SJSA1 (cell line): ENCODE measurements around the gene KIF20B. TPM values are rescaled to one million over a fixed set of nuclear protein-coding genes. Genes with fewer than 3 reads are reported as not detected.

Experiments
- DNase-seq, 2 experiments: peaks; one replicate each; pipeline ENCODE4 v3.0.0-alpha.2; 2015 to 2020; ENCODE audit warnings: low spot score in 2 of 2, low read depth in 1 of 2
- H3K27ac ChIP-seq: fragments of 250-450 bp; sonication (Bioruptor Pico); 2 replicates; pipeline ENCODE4 v1.5.1; 2020; ENCODE audit warnings: mild to moderate bottlenecking, moderate library complexity
- H3K27me3 ChIP-seq: fragments of 250-450 bp; sonication (Bioruptor Pico); replicated peaks from 2 replicates; pipeline ENCODE4 v1.5.1; 2020; ENCODE audit warnings: mild to moderate bottlenecking, moderate library complexity
- H3K36me3 ChIP-seq: fragments of 250-450 bp; sonication (Bioruptor Pico); 2 replicates; pipeline ENCODE4 v1.5.1; 2020; ENCODE audit warnings: mild to moderate bottlenecking
- H3K4me1 ChIP-seq: fragments of 250-450 bp; sonication (Bioruptor Pico); replicated peaks from 2 replicates; pipeline ENCODE4 v1.6.1; 2021; ENCODE audit warnings: mild to moderate bottlenecking
- H3K4me3 ChIP-seq: fragments of 250-450 bp; sonication (Bioruptor Pico); 2 replicates; pipeline ENCODE4 v1.5.1; 2020; ENCODE audit warnings: mild to moderate bottlenecking
- H3K9me3 ChIP-seq: fragments of 250-450 bp; sonication (Bioruptor Pico); replicated peaks from 2 replicates; pipeline ENCODE4 v1.5.1; 2020; ENCODE audit warnings: mild to moderate bottlenecking
- total RNA-seq: library from RNA; depleted of rRNA; stranded (reverse); fragments of >200 nt; shearing (Covaris generic); gene quantifications from 2 replicates; pipeline ENCODE4 v1.2.3, GENCODE V29; 2014

Gene KIF20B
- total RNA-seq, 1 experiment from 2014 or later, result 47.6 TPM

DNA sequence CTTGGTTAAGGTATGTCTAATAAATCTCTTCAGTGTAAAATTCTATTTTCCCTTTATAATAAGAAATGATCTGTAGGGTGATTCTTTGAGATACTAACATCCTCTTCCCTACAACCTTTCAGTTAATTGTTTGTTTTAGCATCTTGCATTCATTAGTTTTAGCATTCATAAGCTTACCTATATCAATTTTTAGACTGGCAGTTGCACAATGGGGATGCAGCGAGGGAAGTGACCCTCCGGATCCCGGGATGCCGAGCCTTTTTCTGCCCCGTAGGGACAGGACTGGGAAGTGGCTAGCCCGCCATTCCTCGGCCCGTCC, 508 bp upstream of the KIF20B start:
- no peak for DNase-seq
- H3K36me3 ChIP-seq, result peaks cover 17% of the 10 kb centered on the region
- peak overlapping the region; percentile 80 for H3K27ac ChIP-seq
- peaks cover 4% of the 10 kb centered on the region; the same call in 1 of the 2 replicates for H3K4me1 ChIP-seq
- no peaks in the 10 kb centered on the region for H3K27me3 ChIP-seq
- peak overlapping the region; percentile 70 for H3K4me3 ChIP-seq
- no peaks in the 10 kb centered on the region for H3K9me3 ChIP-seq

DNA sequence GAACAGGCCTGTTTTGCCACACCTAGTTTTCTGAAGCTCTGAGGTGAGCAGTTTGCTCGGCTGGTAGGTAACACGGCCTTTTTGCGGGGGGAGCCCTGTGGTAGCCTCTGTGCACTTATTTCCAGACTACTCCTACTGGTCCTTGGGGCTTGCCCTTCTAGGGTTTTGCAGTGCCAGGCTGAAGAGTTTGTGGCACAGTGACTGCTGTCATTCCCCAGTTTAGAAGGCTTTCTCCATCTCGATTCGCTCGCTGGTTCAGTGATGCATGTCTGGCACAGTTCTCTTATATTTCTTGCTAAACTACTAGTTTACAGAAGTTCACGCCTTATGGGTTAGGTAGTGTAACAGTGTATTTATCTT, 711 bp downstream of the KIF20B start:
- H3K27ac ChIP-seq, result peak overlapping the region; percentile 80
- H3K27me3 ChIP-seq, result no peaks in the 10 kb centered on the region
- no peak for DNase-seq
- peaks cover 4% of the 10 kb centered on the region; the same call in 1 of the 2 replicates for H3K4me1 ChIP-seq
- peak overlapping the region; percentile 70 for H3K4me3 ChIP-seq
- H3K9me3 ChIP-seq, result no peaks in the 10 kb centered on the region
- H3K36me3 ChIP-seq, result peaks cover 29% of the 10 kb centered on the region

DNA sequence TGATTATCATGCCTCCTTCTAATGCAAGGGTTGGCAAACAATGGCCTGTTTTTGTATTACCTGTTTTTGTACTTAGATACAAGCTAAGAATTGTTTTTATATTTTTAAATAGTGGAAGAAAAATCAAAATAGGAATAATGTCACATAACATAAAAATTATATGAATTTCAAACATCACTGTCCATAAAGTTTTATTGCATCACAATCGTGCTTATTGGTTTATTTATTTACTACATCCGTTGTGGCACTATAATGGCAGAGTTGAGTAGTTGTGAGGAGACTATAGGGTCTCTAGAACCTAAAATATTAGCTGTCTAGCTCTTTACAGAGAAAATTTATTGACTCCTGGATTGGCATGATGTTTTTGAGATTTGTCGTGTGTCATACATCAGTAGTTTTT, 4.1 kb downstream of the KIF20B start:
- Histone ChIP-seq H3K36me3 (peaks cover 49% of the 10 kb centered on the region), H3K9me3 (no peaks in the 10 kb centered on the region), H3K27me3 (no peaks in the 10 kb centered on the region), H3K27ac (no peak overlapping the region), H3K4me3 (no peak overlapping the region), H3K4me1 (peaks cover 4% of the 10 kb centered on the region; the same call in 1 of the 2 replicates)
- no peak for DNase-seq

DNA sequence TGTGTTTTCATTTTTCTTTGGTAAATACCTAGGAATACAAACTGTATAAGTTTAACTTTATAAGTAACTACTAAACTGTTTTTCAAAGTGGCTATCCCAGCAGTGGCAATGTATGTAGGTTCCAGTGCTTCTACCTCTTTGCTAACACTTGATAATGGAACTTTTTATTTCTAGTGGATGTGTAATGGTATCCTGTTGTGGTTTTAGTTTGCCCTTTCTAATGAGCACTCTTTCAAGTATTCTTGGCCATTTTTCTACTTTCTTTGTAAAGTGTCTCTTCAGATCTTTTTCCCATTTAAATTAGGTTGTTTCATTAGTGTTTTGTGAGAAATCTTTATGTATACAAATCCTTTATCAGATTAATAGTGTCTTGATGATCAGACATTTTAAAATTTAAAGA, 4.6 kb downstream of the KIF20B start:
- H3K36me3 ChIP-seq, result peaks cover 55% of the 10 kb centered on the region
- no peak overlapping the region for H3K4me3 ChIP-seq

DNA sequence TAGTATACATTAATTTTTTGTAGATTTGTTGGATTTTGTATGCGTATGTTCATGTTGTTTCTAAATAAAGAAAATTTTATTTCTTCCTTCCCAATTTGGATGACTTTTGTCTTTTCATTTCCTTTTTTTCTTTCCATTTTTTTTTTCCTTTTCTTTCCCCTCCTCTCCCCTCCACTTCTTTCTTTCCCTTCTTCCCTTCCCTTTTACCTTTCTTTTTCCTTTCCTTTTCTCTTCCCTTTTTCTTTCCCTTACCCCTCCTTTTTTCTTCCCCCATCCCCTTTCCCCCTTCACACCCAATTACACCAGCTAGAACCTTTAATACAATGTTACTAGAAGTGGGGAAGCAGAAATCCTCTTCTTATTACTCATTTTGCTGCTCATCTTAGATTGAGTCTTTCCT, 6.0 kb downstream of the KIF20B start:
- Histone ChIP-seq H3K4me3 (no peak overlapping the region), H3K27ac (no peak overlapping the region), H3K9me3 (no peaks in the 10 kb centered on the region), H3K27me3 (no peaks in the 10 kb centered on the region), H3K36me3 (peaks cover 60% of the 10 kb centered on the region), H3K4me1 (peaks cover 4% of the 10 kb centered on the region; the same call in 1 of the 2 replicates)
- no peak for DNase-seq

More for the DNA sequence above, 4.6 kb downstream of the KIF20B start:
- H3K4me1 ChIP-seq, result peaks cover 4% of the 10 kb centered on the region; the same call in 1 of the 2 replicates
- H3K27me3 ChIP-seq, result no peaks in the 10 kb centered on the region
- no peaks in the 10 kb centered on the region for H3K9me3 ChIP-seq
- no peak overlapping the region for H3K27ac ChIP-seq
- DNase-seq, result no peak

DNA sequence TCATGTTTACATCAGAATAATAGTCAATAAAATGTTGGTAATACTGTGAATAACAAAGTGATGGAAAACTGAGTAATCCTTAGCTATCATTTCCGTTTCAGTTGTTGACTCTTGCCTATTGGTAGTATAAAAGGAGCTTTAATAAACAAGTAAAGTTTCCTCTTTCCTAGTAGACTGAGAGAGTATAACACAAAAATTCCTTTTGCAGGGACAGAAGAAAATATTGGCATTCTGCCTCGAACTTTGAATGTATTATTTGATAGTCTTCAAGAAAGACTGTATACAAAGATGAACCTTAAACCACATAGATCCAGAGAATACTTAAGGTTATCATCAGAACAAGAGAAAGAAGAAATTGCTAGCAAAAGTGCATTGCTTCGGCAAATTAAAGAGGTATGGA, 9.4 kb downstream of the KIF20B start:
- no peaks in the 10 kb centered on the region for H3K27me3 ChIP-seq
- H3K4me3 ChIP-seq, result no peak overlapping the region
- H3K9me3 ChIP-seq, result no peaks in the 10 kb centered on the region
- peaks cover 76% of the 10 kb centered on the region for H3K36me3 ChIP-seq
- DNase-seq, result no peak
- H3K27ac ChIP-seq, result no peak overlapping the region
- H3K4me1 ChIP-seq, result no peaks in the 10 kb centered on the region; the same call in 1 of the 2 replicates

GRCh38 chr10:89734616-89735015, 33.2 kb downstream of the KIF20B start:
- DNase-seq, result no peak
- no peaks in the 10 kb centered on the region for H3K27me3 ChIP-seq
- no peak overlapping the region for H3K27ac ChIP-seq
- no peaks in the 10 kb centered on the region; the same call in 1 of the 2 replicates for H3K9me3 ChIP-seq
- H3K4me3 ChIP-seq, result no peak overlapping the region
- peaks cover 83% of the 10 kb centered on the region for H3K36me3 ChIP-seq
- no peaks in the 10 kb centered on the region for H3K4me1 ChIP-seq

GRCh38 chr10:89738551-89739209, 37.3 kb downstream of the KIF20B start:
- DNase-seq, result no peak
- Histone ChIP-seq H3K9me3 (no peaks in the 10 kb centered on the region; the same call in 1 of the 2 replicates), H3K4me1 (no peaks in the 10 kb centered on the region), H3K36me3 (peaks cover 67% of the 10 kb centered on the region), H3K27me3 (no peaks in the 10 kb centered on the region), H3K27ac (no peak overlapping the region), H3K4me3 (no peak overlapping the region)

DNA sequence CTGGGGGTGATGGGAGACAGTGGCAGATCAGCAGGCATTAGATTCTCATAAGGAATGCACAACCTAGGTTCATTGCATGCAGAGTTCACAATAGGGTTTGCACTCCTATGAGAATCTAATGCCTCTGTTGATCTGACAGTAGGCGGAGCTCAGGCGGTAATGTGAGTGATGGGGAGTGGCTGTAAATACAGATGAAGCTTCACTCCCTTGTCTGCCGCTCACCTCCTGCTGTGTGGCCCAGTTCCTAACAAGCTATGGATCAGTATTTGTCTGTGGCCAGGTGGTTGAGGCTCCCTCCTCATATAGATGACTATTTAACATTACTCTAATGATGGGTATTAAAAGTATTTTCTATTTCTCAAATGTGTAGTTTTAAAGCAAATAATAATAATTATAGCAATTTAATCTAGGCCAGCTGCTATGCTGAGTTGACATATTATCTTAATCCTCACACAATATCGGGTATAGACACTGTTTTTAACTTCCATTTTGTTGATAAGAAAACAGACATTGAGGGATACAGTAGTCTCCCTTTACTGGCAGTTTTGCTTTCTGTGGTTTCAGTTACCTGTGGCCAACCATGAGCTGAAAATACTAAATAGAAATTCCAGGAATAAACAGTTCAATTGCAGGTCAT, 39.9 kb downstream of the KIF20B start:
- no peak overlapping the region for H3K27ac ChIP-seq
- H3K27me3 ChIP-seq, result no peaks in the 10 kb centered on the region
- no peak for DNase-seq
- peaks cover 72% of the 10 kb centered on the region for H3K36me3 ChIP-seq
- H3K9me3 ChIP-seq, result no peaks in the 10 kb centered on the region
- H3K4me1 ChIP-seq, result no peaks in the 10 kb centered on the region
- no peak overlapping the region for H3K4me3 ChIP-seq

DNA sequence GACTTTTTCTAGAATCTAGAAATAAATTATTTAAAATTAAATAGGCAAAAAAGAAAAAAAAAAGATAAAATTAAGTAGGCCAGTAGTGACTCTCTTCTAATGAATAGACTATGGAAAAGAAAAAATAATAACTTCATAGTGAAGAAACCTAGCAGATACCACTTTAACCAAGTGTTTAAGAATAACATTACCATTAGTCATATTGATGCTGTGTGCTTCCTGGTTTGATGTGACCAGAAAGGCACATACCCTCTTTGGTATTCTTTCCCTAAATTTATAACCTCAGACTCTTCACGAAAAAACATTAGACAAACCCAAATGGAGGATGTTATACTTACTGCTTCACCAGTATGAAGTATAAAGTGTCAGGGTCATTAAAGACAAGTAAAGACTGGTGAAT, 42.6 kb downstream of the KIF20B start:
- H3K9me3 ChIP-seq, result no peaks in the 10 kb centered on the region
- no peak overlapping the region for H3K27ac ChIP-seq
- H3K27me3 ChIP-seq, result no peaks in the 10 kb centered on the region
- H3K4me1 ChIP-seq, result no peaks in the 10 kb centered on the region
- H3K4me3 ChIP-seq, result no peak overlapping the region
- no peak for DNase-seq
- peaks cover 65% of the 10 kb centered on the region for H3K36me3 ChIP-seq

DNA sequence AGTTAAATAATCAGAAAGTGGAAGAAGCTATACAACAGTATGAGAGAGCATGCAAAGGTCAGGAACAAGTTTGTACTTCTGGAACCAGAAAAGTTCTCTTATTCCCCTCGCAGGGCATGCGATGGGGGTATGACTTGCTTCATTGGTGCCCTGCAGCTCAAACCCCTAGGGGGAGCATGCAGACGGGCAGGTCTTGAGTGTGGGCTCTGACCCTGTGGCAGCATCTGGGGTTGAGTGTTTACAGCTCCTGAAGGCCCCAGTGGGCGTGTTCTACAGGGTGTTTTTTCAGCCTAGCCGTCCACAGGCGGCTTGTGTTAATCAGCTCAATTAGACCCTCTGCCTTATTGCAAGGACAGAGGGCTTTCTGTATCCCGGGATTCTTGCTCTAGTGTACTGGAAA, 44.5 kb downstream of the KIF20B start:
- H3K4me1 ChIP-seq, result no peaks in the 10 kb centered on the region
- no peaks in the 10 kb centered on the region for H3K27me3 ChIP-seq
- H3K9me3 ChIP-seq, result no peaks in the 10 kb centered on the region
- no peak overlapping the region for H3K27ac ChIP-seq
- H3K36me3 ChIP-seq, result peaks cover 55% of the 10 kb centered on the region
- DNase-seq, result no peak
- H3K4me3 ChIP-seq, result no peak overlapping the region

- Histone ChIP-seq H3K4me1 (no peaks in the 10 kb centered on the region), H3K27ac (no peak overlapping the region), H3K9me3 (no peaks in the 10 kb centered on the region), H3K36me3 (peaks cover 54% of the 10 kb centered on the region), H3K4me3 (no peak overlapping the region), H3K27me3 (no peaks in the 10 kb centered on the region)
- no peak for DNase-seq
Observed at GRCh38 chr10:89750441-89750840, 49.1 kb downstream of the KIF20B start.

- Histone ChIP-seq H3K9me3 (no peaks in the 10 kb centered on the region), H3K36me3 (peaks cover 74% of the 10 kb centered on the region), H3K4me1 (no peaks in the 10 kb centered on the region)
Observed at GRCh38 chr10:89755374-89755773, 54.0 kb downstream of the KIF20B start.

GRCh38 chr10:89759531-89759930, 58.1 kb downstream of the KIF20B start:
- H3K4me3 ChIP-seq, result no peak overlapping the region
- H3K9me3 ChIP-seq, result no peaks in the 10 kb centered on the region
- DNase-seq, result no peak
- H3K36me3 ChIP-seq, result peaks cover 79% of the 10 kb centered on the region
- no peaks in the 10 kb centered on the region for H3K27me3 ChIP-seq
- H3K4me1 ChIP-seq, result no peaks in the 10 kb centered on the region
- no peak overlapping the region for H3K27ac ChIP-seq

More at GRCh38 chr10:89755374-89755773, 54.0 kb downstream of the KIF20B start:
- H3K4me3 ChIP-seq, result no peak overlapping the region
- DNase-seq, result no peak
- H3K27me3 ChIP-seq, result no peaks in the 10 kb centered on the region
- no peak overlapping the region for H3K27ac ChIP-seq
